Endothelial cell of umbilical vein (primary cell): ENCODE measurements around the gene FOXO6. TPM values are rescaled to one million over a fixed set of nuclear protein-coding genes. Genes with fewer than 3 reads are reported as not detected.

Experiments used
- BruUV-seq: library from RNA; stranded (reverse); fragments of 400-500 nt; replicated peaks from 2 replicates; lab custom pipeline; 2021; lab: Mats Ljungman, UMichigan
- CTCF ChIA-PET: fragments of 300-600, 350-600 bp; sonication (Branson Sonifier 250); formaldehyde crosslinking; loops from one replicate; lab custom pipeline; 2021; ENCODE audit warnings: antibody characterized with exemption, inconsistent platforms; lab: Charles Lee
- POLR2A ChIA-PET: fragments of 300-600, 350-600 bp; sonication (Branson Sonifier 250); formaldehyde crosslinking; loops from one replicate; lab custom pipeline; 2021; ENCODE audit warnings: antibody characterized with exemption, inconsistent platforms; lab: Charles Lee
- DNase-seq: peaks from one replicate; pipeline ENCODE4 v3.0.0-alpha.2; 2011; ENCODE audit warnings: low read depth, low spot score
- FAIRE-seq: peaks from 2 replicates; lab custom pipeline; 2011; peaks lifted over from hg19 to GRCh38; lab: Jason Lieb, UNC
- H2AFZ ChIP-seq: 2 replicates; pipeline ENCODE4 v1.6.0; 2012; ENCODE audit warnings: low read depth, low read length, control low read depth, inconsistent platforms
- H3K27ac ChIP-seq: 2 replicates; pipeline ENCODE4 v1.5.1; 2011; ENCODE audit warnings: low read depth, mild to moderate bottlenecking, control low read depth, low read length, moderate library complexity; ENCODE audit not compliant: insufficient read depth
- H3K27me3 ChIP-seq, 2 experiments: 2 replicates each; pipeline versions ENCODE4 v1.6.0 to v1.6.1; 2011; ENCODE audit warnings: low read length in 2 of 2, mixed read lengths in 1 of 2; ENCODE audit not compliant: control insufficient read depth in 2 of 2, insufficient read depth in 2 of 2
- H3K36me3 ChIP-seq, 2 experiments: 2 replicates in 1 of 2; 3 replicates in 1 of 2; pipeline ENCODE4 v1.5.1; 2011; ENCODE audit warnings: low read length in 2 of 2, mild to moderate bottlenecking in 1 of 2, moderate library complexity in 1 of 2; ENCODE audit not compliant: control insufficient read depth in 2 of 2, insufficient read depth in 2 of 2; ENCODE audit errors: extremely low read depth in 1 of 2
- H3K4me1 ChIP-seq: 3 replicates; pipeline ENCODE4 v1.5.1; 2011; ENCODE audit warnings: mild to moderate bottlenecking, low read length; ENCODE audit not compliant: control insufficient read depth, insufficient read depth; ENCODE audit errors: extremely low read depth
- H3K4me2 ChIP-seq: 2 replicates; pipeline ENCODE4 v1.6.1; 2011; ENCODE audit warnings: low read length, control low read depth, mixed read lengths; ENCODE audit not compliant: insufficient read depth
- H3K4me3 ChIP-seq, 3 experiments: fragments of 200-600 bp in 1 of 3; sonication (generic), shearing (Covaris generic) in 1 of 3; replicated peaks in 1 of 3; 2 replicates each; pipeline ENCODE4 v1.5.1; 2011 to 2016; ENCODE audit warnings: control low read depth in 3 of 3, low read length in 3 of 3, mild to moderate bottlenecking in 2 of 3, inconsistent platforms in 1 of 3, low read depth in 1 of 3, moderate library complexity in 1 of 3; ENCODE audit not compliant: insufficient read depth in 1 of 3
- H3K79me2 ChIP-seq: 2 replicates; pipeline ENCODE4 v1.6.0; 2012; ENCODE audit warnings: low read length, inconsistent platforms; ENCODE audit not compliant: control insufficient read depth, insufficient read depth
- H3K9ac ChIP-seq: replicated peaks from 2 replicates; pipeline ENCODE3; 2011; ENCODE audit warnings: low read length, control low read depth; ENCODE audit not compliant: insufficient read depth; ENCODE audit errors: extremely low read depth
- H3K9me1 ChIP-seq: replicated peaks from 3 replicates; pipeline ENCODE4 v1.6.0; 2011; ENCODE audit warnings: mild to moderate bottlenecking, low read length; ENCODE audit not compliant: control insufficient read depth, insufficient read depth; ENCODE audit errors: extremely low read depth
- H3K9me3 ChIP-seq: replicated peaks from 2 replicates; pipeline ENCODE4 v1.5.1; 2012; ENCODE audit warnings: low read length, inconsistent platforms; ENCODE audit not compliant: control insufficient read depth, insufficient read depth
- H4K20me1 ChIP-seq: replicated peaks from 2 replicates; pipeline ENCODE3; 2011; ENCODE audit warnings: mild to moderate bottlenecking, low read length; ENCODE audit not compliant: control insufficient read depth, insufficient read depth; ENCODE audit errors: extremely low read depth
- EZH2 ChIP-seq: IDR thresholded peaks from 2 replicates; pipeline ENCODE4 v1.6.1; 2012; ENCODE audit warnings: borderline replicate concordance, low read depth, mild to moderate bottlenecking, moderate library complexity, low read length, inconsistent platforms; ENCODE audit not compliant: severe bottlenecking
- FOS ChIP-seq: IDR thresholded peaks from 2 replicates; pipeline ENCODE4 v1.6.1; 2011; ENCODE audit warnings: mild to moderate bottlenecking, low read length, moderate library complexity, borderline replicate concordance; ENCODE audit not compliant: insufficient read depth
- GATA2 ChIP-seq: IDR thresholded peaks from 2 replicates; pipeline ENCODE4 v1.7.0; 2011; ENCODE audit warnings: low read depth, mild to moderate bottlenecking, moderate library complexity, mixed read lengths, low read length; ENCODE audit not compliant: insufficient read length, insufficient read depth
- JUN ChIP-seq: IDR thresholded peaks from 2 replicates; pipeline ENCODE4 v1.6.1; 2011; ENCODE audit warnings: borderline replicate concordance, low read depth; ENCODE audit not compliant: insufficient read length, insufficient read depth
- MYC ChIP-seq: IDR thresholded peaks from one replicate; pipeline ENCODE4 v1.6.1; 2011; ENCODE audit warnings: mild to moderate bottlenecking, low read depth, low read length
- POLR2A ChIP-seq: IDR thresholded peaks from 2 replicates; pipeline ENCODE4 v1.6.1; 2012; ENCODE audit warnings: low read depth, mild to moderate bottlenecking, control low read depth, low read length
- POLR2AphosphoS5 ChIP-seq: IDR thresholded peaks from 2 replicates; pipeline ENCODE4 v1.6.1; 2012; ENCODE audit warnings: low read depth, mild to moderate bottlenecking, control low read depth, low read length, moderate library complexity; ENCODE audit not compliant: insufficient read depth
- dilution Hi-C: fragments of 300-500 bp; cut with MboI; formaldehyde crosslinking; loops from one replicate; pipeline ENCODE4 v1.15.0; 2019; ENCODE audit warnings: low sequenced_read_pairs; ENCODE audit not compliant: extremely low pct_ligation_motif_present
- intact Hi-C: fragments of 100-400 bp; cut with micrococcal nuclease; formaldehyde crosslinking; loops from one replicate; pipeline ENCODE4 v1.10.0; 2022
- polyA plus RNA-seq, 4 experiments: library from polyadenylated mRNA; depleted of rRNA in 3 of 4; stranded (reverse) in 3 of 4; unstranded in 1 of 4; fragments of >200 nt; gene quantifications; 2 replicates each; pipeline versions ENCODE4 v1.2.1 to v1.2.3, GENCODE V29; 2011 to 2012; ENCODE audit warnings: missing spikeins in 1 of 4
- total RNA-seq: library from RNA; stranded (reverse); gene quantifications from 2 replicates; pipeline ENCODE4 v1.2.3, GENCODE V29; 2021
- TF ChIP-seq, protein P1 (sequence below): IDR thresholded peaks from 2 replicates; pipeline ENCODE4 v1.6.1; 2011; ENCODE audit not compliant: insufficient read depth, insufficient read length
- TF ChIP-seq, protein P2 (sequence below), 2 donors: IDR thresholded peaks; 1 replicate in 1 of 2; 2 replicates in 1 of 2; pipeline ENCODE4 v1.5.1; 2011; ENCODE audit warnings: low read length in 2 of 2, mild to moderate bottlenecking in 2 of 2, moderate library complexity in 2 of 2, control low read depth in 1 of 2, inconsistent platforms in 1 of 2, low read depth in 1 of 2; ENCODE audit not compliant: insufficient read depth in 1 of 2; ENCODE audit errors: extremely low read depth in 1 of 2

Gene FOXO6
- total and polyA plus RNA-seq, 2 donors (not counting 3 experiments of a cell fraction or from before 2014, with no cell fraction given) = 0.04 to 0.38 TPM

DNA sequence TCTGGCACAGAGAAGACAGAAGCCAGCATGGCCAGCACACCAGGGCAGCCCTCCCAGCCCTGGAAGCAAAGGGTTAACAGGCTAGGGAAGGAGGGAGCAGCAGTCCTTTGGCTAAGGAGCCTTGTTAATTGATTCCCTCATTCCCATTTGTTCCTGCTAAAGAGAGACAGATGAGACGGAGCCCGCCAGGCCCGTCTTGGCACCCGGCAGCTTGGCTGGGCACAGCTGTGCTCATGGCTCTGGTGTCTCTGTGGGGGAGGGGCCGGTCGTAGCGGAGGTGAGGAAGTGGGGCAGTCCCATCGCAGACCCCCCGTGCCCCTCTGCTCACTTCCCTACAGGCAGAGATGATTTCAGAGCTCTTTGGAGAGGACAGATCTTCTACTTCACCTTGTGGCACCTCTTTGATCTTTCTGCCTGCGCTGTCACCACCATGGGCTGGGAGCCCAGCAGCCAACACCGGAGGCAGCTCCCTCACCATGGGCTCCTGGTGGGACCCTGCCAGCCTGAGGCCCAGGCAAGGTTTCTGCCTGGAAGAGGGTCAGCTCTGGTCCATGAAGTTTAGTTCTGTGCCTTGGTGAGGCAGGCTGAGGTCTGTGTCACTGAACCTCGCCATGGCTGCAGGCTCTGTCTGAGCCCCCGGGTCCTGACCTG is 38.0 kb downstream of the FOXO6 start:
- dilution Hi-C loops = no loop called here
- H3K4me2 ChIP-seq = no peak overlapping the region
- no peak overlapping the region for H2AFZ ChIP-seq
- no peaks in the 10 kb centered on the region for H3K9me3 ChIP-seq
- FAIRE-seq = no peak
- peaks cover 2% of the 10 kb centered on the region for H3K4me1 ChIP-seq
- no peak overlapping the region for H3K27ac ChIP-seq
- TF ChIP-seq MYC (no peak), EZH2 (no peak), JUN (no peak), FOS (no peak), POLR2A (no peak), POLR2AphosphoS5 (no peak), GATA2 (no peak)
- TF ChIP-seq, protein P1, sequence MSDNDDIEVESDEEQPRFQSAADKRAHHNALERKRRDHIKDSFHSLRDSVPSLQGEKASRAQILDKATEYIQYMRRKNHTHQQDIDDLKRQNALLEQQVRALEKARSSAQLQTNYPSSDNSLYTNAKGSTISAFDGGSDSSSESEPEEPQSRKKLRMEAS = no peak
- TF ChIP-seq, protein P2, sequence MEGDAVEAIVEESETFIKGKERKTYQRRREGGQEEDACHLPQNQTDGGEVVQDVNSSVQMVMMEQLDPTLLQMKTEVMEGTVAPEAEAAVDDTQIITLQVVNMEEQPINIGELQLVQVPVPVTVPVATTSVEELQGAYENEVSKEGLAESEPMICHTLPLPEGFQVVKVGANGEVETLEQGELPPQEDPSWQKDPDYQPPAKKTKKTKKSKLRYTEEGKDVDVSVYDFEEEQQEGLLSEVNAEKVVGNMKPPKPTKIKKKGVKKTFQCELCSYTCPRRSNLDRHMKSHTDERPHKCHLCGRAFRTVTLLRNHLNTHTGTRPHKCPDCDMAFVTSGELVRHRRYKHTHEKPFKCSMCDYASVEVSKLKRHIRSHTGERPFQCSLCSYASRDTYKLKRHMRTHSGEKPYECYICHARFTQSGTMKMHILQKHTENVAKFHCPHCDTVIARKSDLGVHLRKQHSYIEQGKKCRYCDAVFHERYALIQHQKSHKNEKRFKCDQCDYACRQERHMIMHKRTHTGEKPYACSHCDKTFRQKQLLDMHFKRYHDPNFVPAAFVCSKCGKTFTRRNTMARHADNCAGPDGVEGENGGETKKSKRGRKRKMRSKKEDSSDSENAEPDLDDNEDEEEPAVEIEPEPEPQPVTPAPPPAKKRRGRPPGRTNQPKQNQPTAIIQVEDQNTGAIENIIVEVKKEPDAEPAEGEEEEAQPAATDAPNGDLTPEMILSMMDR (IDR thresholded peaks at IDR 0.05; ENCODE audit: extremely low read depth in 1 of 2, insufficient read depth in 1 of 2, low read depth in 1 of 2, low read length in 2 of 2) = no peak
- no peak overlapping the region for H3K9ac ChIP-seq
- no peaks in the 10 kb centered on the region for H4K20me1 ChIP-seq
- no peak for DNase-seq
- CTCF ChIA-PET = no interaction called here
- intact Hi-C loops = no loop called here
- H3K9me1 ChIP-seq = no peaks in the 10 kb centered on the region
- POLR2A ChIA-PET = no interaction called here
- no peaks in the 10 kb centered on the region for H3K36me3 ChIP-seq
- no TSS peak for BruUV-seq
- peaks cover 0 to 2% of the 10 kb centered on the region in 2 experiments for H3K27me3 ChIP-seq
- no peak overlapping the region for H3K4me3 ChIP-seq
- H3K79me2 ChIP-seq = no peaks in the 10 kb centered on the region
